K562 (cell line): ENCODE data around the gene PFKFB2. TPM values are rescaled to one million over a fixed set of nuclear protein-coding genes. Genes with fewer than 3 reads are reported as not detected.
A peak's percentile ranks its signal among the peaks of the same experiment; 100 is the strongest.

Experiments
- ATAC-seq: fragments of 200-7000 bp; cut with Tn5 transposase; 3 replicates; pipeline ENCODE4 v1.9.1; 2020; ENCODE audit warnings: moderate library complexity
- BruUV-seq: library from RNA; stranded (reverse); fragments of 400-500 nt; replicated peaks from 2 replicates; lab custom pipeline; 2021; lab: Mats Ljungman, UMichigan
- CTCF ChIA-PET: fragments of 300-600 bp; formaldehyde crosslinking; extraction: SDS; loops from one replicate; lab custom pipeline; 2021; ENCODE audit warnings: low intra/inter-chr PET ratio; lab: Yijun Ruan, JAX
- POLR2A ChIA-PET: fragments of 300-600, 350-650 bp; sonication (Branson Sonifier 250); formaldehyde crosslinking; extraction: SDS; loops from one replicate; lab custom pipeline; 2021; ENCODE audit warnings: antibody characterized with exemption, inconsistent platforms; lab: Yijun Ruan, JAX
- DNase-seq, 4 experiments: peaks; one replicate each; pipeline versions ENCODE4 v3.0.0 to v3.0.0-alpha.2; 2011 to 2018; ENCODE audit warnings: low spot score in 3 of 4, mixed read lengths in 3 of 4; ENCODE audit errors: extremely low read depth in 1 of 4
- FAIRE-seq: peaks from 2 replicates; lab custom pipeline; 2011; peaks lifted over from hg19 to GRCh38; lab: Jason Lieb, UNC
- H2AFZ ChIP-seq: 2 replicates; pipeline ENCODE4 v1.6.0; 2011; ENCODE audit warnings: low read depth, low read length, control low read depth, inconsistent platforms
- H3K27ac ChIP-seq: fragments of 200-600 bp; 3 replicates; pipeline ENCODE4 v1.8.0; 2011; ENCODE audit warnings: low read depth, mild to moderate bottlenecking, control low read depth, inconsistent platforms, low read length, moderate library complexity, mixed read lengths; ENCODE audit errors: extremely low read depth
- H3K27me3 ChIP-seq, 2 experiments: fragments of 300-600 bp in 1 of 2; 2 replicates in 1 of 2; 3 replicates in 1 of 2; pipeline versions ENCODE4 v1.6.0 to v1.8.0; 2011; ENCODE audit warnings: inconsistent platforms in 2 of 2, low read length in 2 of 2, mild to moderate bottlenecking in 1 of 2, mixed read lengths in 1 of 2, moderate library complexity in 1 of 2; ENCODE audit not compliant: control insufficient read depth in 2 of 2, insufficient read depth in 2 of 2
- H3K36me3 ChIP-seq: fragments of 300-600 bp; 3 replicates; pipeline ENCODE4 v1.8.0; 2011; ENCODE audit warnings: mild to moderate bottlenecking, low read length, inconsistent platforms; ENCODE audit not compliant: control insufficient read depth, insufficient read depth
- H3K4me1 ChIP-seq, 2 experiments: fragments of 200-600 bp in 1 of 2; replicated peaks in 1 of 2; 2 replicates in 1 of 2; 3 replicates in 1 of 2; pipeline versions ENCODE4 v1.5.1 to v1.8.0; 2011; ENCODE audit warnings: inconsistent platforms in 2 of 2, low read length in 2 of 2, mild to moderate bottlenecking in 1 of 2, mixed read lengths in 1 of 2, moderate library complexity in 1 of 2; ENCODE audit not compliant: control insufficient read depth in 2 of 2, insufficient read depth in 2 of 2
- H3K4me2 ChIP-seq: 2 replicates; pipeline ENCODE4 v1.6.1; 2011; ENCODE audit warnings: low read length, control low read depth, inconsistent platforms, mixed read lengths; ENCODE audit not compliant: insufficient read depth
- H3K4me3 ChIP-seq: fragments of 200-600 bp; sonication (generic), shearing (Covaris generic); 2 replicates; pipeline ENCODE4 v1.5.1; 2016; ENCODE audit warnings: control low read depth, inconsistent platforms
- H3K79me2 ChIP-seq: fragments of 200-600 bp; 3 replicates; pipeline ENCODE4 v1.8.0; 2011; ENCODE audit warnings: low read length, inconsistent platforms; ENCODE audit not compliant: control insufficient read depth, insufficient read depth
- H3K9ac ChIP-seq, 2 experiments: 2 replicates each; pipeline versions ENCODE4 v1.6.0 to v1.6.1; 2011; ENCODE audit warnings: low read depth in 2 of 2, low read length in 2 of 2, control low read depth in 1 of 2, inconsistent platforms in 1 of 2, mild to moderate bottlenecking in 1 of 2, mixed read lengths in 1 of 2; ENCODE audit not compliant: insufficient read depth in 1 of 2
- H3K9me1 ChIP-seq: one replicate; pipeline ENCODE4 v1.6.0; 2011; ENCODE audit warnings: inconsistent platforms, mild to moderate bottlenecking, low read length, moderate library complexity; ENCODE audit not compliant: control insufficient read depth, insufficient read depth
- H3K9me3 ChIP-seq: replicated peaks from 2 replicates; pipeline ENCODE4 v1.5.1; 2011; ENCODE audit warnings: low read depth, low read length, inconsistent platforms; ENCODE audit not compliant: control insufficient read depth, insufficient read depth
- H4K20me1 ChIP-seq: replicated peaks from 2 replicates; pipeline ENCODE4 v1.6.1; 2011; ENCODE audit warnings: low read length, inconsistent platforms, mixed read lengths; ENCODE audit not compliant: control insufficient read depth, insufficient read depth
- CBX2 ChIP-seq: fragments of 200-600 bp; sonication (generic); IDR thresholded peaks from one replicate; pipeline ENCODE4 v1.6.1; 2012; ENCODE audit warnings: mild to moderate bottlenecking, low read length, inconsistent platforms; ENCODE audit not compliant: insufficient read depth, poor library complexity, severe bottlenecking
- EP400 ChIP-seq: fragments of 450-650 bp; IDR thresholded peaks from 2 replicates; pipeline ENCODE4 v1.6.1; 2017; ENCODE audit warnings: antibody characterized with exemption, mild to moderate bottlenecking, moderate library complexity
- KAT8 ChIP-seq: fragments of 450-650 bp; IDR thresholded peaks from 2 replicates; pipeline ENCODE4 v1.6.1; 2016; ENCODE audit warnings: low read depth, mild to moderate bottlenecking
- REST ChIP-seq, 2 experiments: fragments of 450-650 bp; formaldehyde crosslinking in 1 of 2; IDR thresholded peaks; 2 replicates each; pipeline versions ENCODE4 v1.4.0 to v1.6.1; 2014 to 2020; ENCODE audit warnings: mild to moderate bottlenecking in 2 of 2, borderline replicate concordance in 1 of 2, low read depth in 1 of 2
- TFAP4 ChIP-seq: sonication (generic); formaldehyde crosslinking; IDR thresholded peaks from 2 replicates; pipeline ENCODE4 v1.8.0; 2022; ENCODE audit warnings: missing genetic modification reagents, mild to moderate bottlenecking, moderate library complexity, borderline replicate concordance
- VEZF1 ChIP-seq: fragments of 200-800 bp; sonication (Bioruptor generic); IDR thresholded peaks from 2 replicates; pipeline ENCODE4 v1.6.1; 2017; ENCODE audit warnings: missing genetic modification characterization, missing compliant biosample characterization
- ZC3H8 ChIP-seq: fragments of 450-650 bp; IDR thresholded peaks from 2 replicates; pipeline ENCODE4 v1.6.1; 2017
- ZNF124 ChIP-seq: sonication (generic); formaldehyde crosslinking; IDR thresholded peaks from 2 replicates; pipeline ENCODE4 v1.8.1; 2022; ENCODE audit warnings: missing genetic modification reagents
- ZNF197 ChIP-seq: fragments of 200-800 bp; sonication (Bioruptor generic); IDR thresholded peaks from 2 replicates; pipeline ENCODE4 v1.6.1; 2016; ENCODE audit warnings: low read depth, missing genetic modification characterization, missing compliant biosample characterization
- ZZZ3 ChIP-seq: fragments of 450-650 bp; IDR thresholded peaks from 2 replicates; pipeline ENCODE4 v1.6.1; 2016; ENCODE audit warnings: antibody characterized with exemption, mild to moderate bottlenecking, moderate library complexity
- WGBS: fragments of 100-300 bp; shearing (Covaris generic); methylation state at CpG from one replicate; pipeline ENCODE4 v1.1.6; 2016; ENCODE audit warnings: low coverage, mixed read lengths; ENCODE audit not compliant: insufficient coverage; ENCODE audit errors: missing lambda C conversion rate; 5-methylcytosine and 5-hydroxymethylcytosine counted together
- in situ Hi-C: fragments of 300-500 bp; cut with MboI; formaldehyde crosslinking; loops from 4 replicates; pipeline ENCODE4 v1.15.0; 2018; ENCODE audit warnings: inconsistent platforms, mixed read lengths
- intact Hi-C: fragments of 100-400 bp; cut with micrococcal nuclease; formaldehyde crosslinking; loops from 2 replicates; pipeline ENCODE4 v1.14.2; 2022
- polyA plus RNA-seq, 8 experiments: library from polyadenylated mRNA; depleted of rRNA in 4 of 8; stranded (reverse) in 5 of 8; unstranded in 3 of 8; fragments of >200 nt; fragmentation: Nextera tagmentation in 2 of 8; fragmentation: Illumina TruSeq in 1 of 8; extraction: Ambion mirVana in 2 of 8; extraction: Trizol in 1 of 8; gene quantifications; 2 replicates each; pipeline versions ENCODE4 v1.2.1 to v1.2.3, GENCODE V29; 2011 to 2014; ENCODE audit warnings: inconsistent platforms in 1 of 8, missing spikeins in 1 of 8
- total RNA-seq, 7 experiments: library from RNA; depleted of rRNA in 6 of 7; stranded (reverse); fragments of >200 nt in 6 of 7; fragmentation: Illumina TruSeq in 2 of 7; extraction: Trizol in 2 of 7; gene quantifications; 2 replicates each; pipeline versions ENCODE4 v1.2.1 to v1.2.3, GENCODE V29; 2011 to 2021; ENCODE audit warnings: low replicate concordance in 1 of 7

PFKFB2 gene
- total and polyA plus RNA-seq, 9 of the 15 experiments (the other 6 are each of a cell fraction or from before 2014, with no cell fraction given) = 6.9 to 26.0 (median 16.4) TPM

DNA sequence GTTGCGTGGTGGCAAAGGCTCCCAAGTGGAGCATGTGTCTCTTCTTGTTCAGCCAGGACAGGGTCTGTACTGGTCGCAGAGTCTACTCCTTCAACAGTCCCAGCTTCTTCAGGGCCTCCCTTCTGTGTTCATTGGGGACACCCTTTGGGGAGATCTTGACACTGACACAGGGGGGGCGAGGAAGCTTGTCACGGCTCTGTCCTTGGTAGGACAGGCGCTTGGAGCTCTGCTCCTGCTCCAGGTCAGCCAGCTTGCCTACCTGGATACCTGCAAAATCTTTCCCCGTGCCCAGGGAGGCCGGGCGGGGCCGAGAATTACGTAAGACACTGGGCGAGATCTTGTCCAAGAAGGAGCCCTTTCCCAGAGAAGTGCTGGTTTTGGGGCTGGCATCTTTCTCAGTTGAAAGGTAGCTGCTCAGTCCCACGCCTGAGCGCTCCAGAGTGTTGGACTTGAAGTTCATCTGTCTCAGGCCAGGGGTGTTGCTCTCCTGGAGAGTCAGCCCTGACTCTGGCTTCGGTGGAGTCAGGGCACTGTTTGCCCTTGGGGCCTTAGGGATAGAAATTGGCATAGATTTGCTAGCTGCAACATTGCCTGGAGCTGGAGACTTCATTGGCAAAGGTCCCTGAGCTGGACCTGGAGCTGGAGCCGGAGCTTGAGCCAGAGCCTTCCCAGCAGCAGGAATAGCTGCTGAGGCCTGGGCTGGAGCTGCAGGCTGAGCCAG lies 31.0 kb upstream of the PFKFB2 start:
- H3K27me3 ChIP-seq = no peaks in the 10 kb centered on the region
- no peaks in the 10 kb centered on the region for H3K9me3 ChIP-seq
- peak overlapping the region; percentile 55 to 66 for H3K9ac ChIP-seq
- in situ Hi-C loops = no loop called here
- peak overlapping the region; percentile 67 for H2AFZ ChIP-seq
- peak overlapping the region; percentile 71 for H3K4me2 ChIP-seq
- DNase-seq (no peak), FAIRE-seq (no peak), ATAC-seq (no peak)
- H3K9me1 ChIP-seq = peaks cover 8% of the 10 kb centered on the region
- H3K4me3 ChIP-seq = no peak overlapping the region
- no TSS peak for BruUV-seq
- intact Hi-C loops = loop anchor here (2.0 to 5.0 kb wide), 3 partner anchors 55 to 725 kb away; partner anchors contain the start of gene CD55
- peaks cover 16% of the 10 kb centered on the region; the same call in 2 of the 3 replicates for H3K79me2 ChIP-seq
- H4K20me1 ChIP-seq = no peaks in the 10 kb centered on the region
- ChIA-PET POLR2A (interaction anchor here (0.9 to 8.6 kb wide), 6 partner anchors 10 to 386 kb away, joined by 4 to 97 read pairs (median 22); partner anchors contain the start of genes C1orf116, DYRK3, PFKFB2 and YOD1), CTCF (no interaction called here)
- WGBS = 71% methylated on average over 15 of the region's 15 CpGs
- peaks cover 7% of the 10 kb centered on the region; the same call in 2 of the 3 replicates for H3K36me3 ChIP-seq
- peaks cover 65 to 93% of the 10 kb centered on the region in 2 experiments for H3K4me1 ChIP-seq
- H3K27ac ChIP-seq = peak overlapping the region; percentile 87
- TF ChIP-seq ZC3H8 (no peak), KAT8 (no peak), EP400 (no peak), ZZZ3 (no peak), CBX2 (no peak), ZNF197 (CRISPR knock-in tag) (no peak), ZNF124 (CRISPR knock-in tag) (0 out of 2 replicates have a peak, but pooled peaks have one; percentile 34), VEZF1 (CRISPR knock-in tag) (peak; percentile 6; the same call in 1 of the 2 replicates), TFAP4 (CRISPR knock-in tag) (0 out of 2 replicates have a peak, but pooled peaks have one; percentile 18), REST (IDR thresholded peaks at IDR 0.05; ENCODE audit: borderline replicate concordance) (peak; percentile 25), REST (CRISPR knock-in tag; IDR thresholded peaks at IDR 0.05; ENCODE audit: low read depth) (no peak)
